ENCODE measurements around the gene TMEM59.

Gene TMEM59

GRCh38 chr1:53984726-53985125 lies 68.3 kb downstream of the TMEM59 start:
- no peak overlapping the region for H3K27ac ChIP-seq (ENCODE audit: low read length)
- H3K4me2 ChIP-seq (ENCODE audit: insufficient read depth, low read length) = no peak overlapping the region
- no peaks in the 10 kb centered on the region for H3K79me2 ChIP-seq (ENCODE audit: insufficient read depth, low read length)
- no peaks in the 10 kb centered on the region for H3K36me3 ChIP-seq (ENCODE audit: insufficient read depth, low read length)
- no peaks in the 10 kb centered on the region for H4K20me1 ChIP-seq (ENCODE audit: insufficient read depth, low read length)
- no peaks in the 10 kb centered on the region for H3K4me1 ChIP-seq (ENCODE audit: insufficient read depth, low read length)
- no peak overlapping the region for H3K9ac ChIP-seq (ENCODE audit: low read depth, low read length)
- no peaks in the 10 kb centered on the region for H3K27me3 ChIP-seq (ENCODE audit: insufficient read depth, low read length, poor library complexity)
- H3K9me3 ChIP-seq (ENCODE audit: insufficient read depth, low read length, severe bottlenecking) = no peaks in the 10 kb centered on the region
- H2AFZ ChIP-seq (ENCODE audit: low read depth, low read length) = no peak overlapping the region
- no peak for TF ChIP-seq EZH2 (IDR thresholded peaks at IDR 0.05; ENCODE audit: borderline replicate concordance, low read depth, low read length, severe bottlenecking)
- TF ChIP-seq CTCF (IDR thresholded peaks at IDR 0.05; ENCODE audit: borderline replicate concordance, extremely low read depth, low read length, poor library complexity, severe bottlenecking) = no peak
- ATAC-seq (ENCODE audit: insufficient read depth, low read depth) = no peak
- DNase-seq = no peak
- H3K4me3 ChIP-seq (ENCODE audit: low read depth in 1 of 2, low read length in 2 of 2) = no peak overlapping the region

- H3K27ac ChIP-seq (ENCODE audit: low read length) = no peak overlapping the region
Measured at GRCh38 chr1:53982763-53983104, 70.3 kb downstream of the TMEM59 start.

GRCh38 chr1:53982034-53982762 lies 70.8 kb downstream of the TMEM59 start:
- Histone ChIP-seq H3K79me2 (ENCODE audit: insufficient read depth, low read length) (no peaks in the 10 kb centered on the region), H3K4me1 (ENCODE audit: insufficient read depth, low read length) (no peaks in the 10 kb centered on the region), H3K4me3 (ENCODE audit: low read depth in 1 of 2, low read length in 2 of 2) (no peak overlapping the region), H2AFZ (ENCODE audit: low read depth, low read length) (no peak overlapping the region), H3K9ac (ENCODE audit: low read depth, low read length) (no peak overlapping the region), H3K9me3 (ENCODE audit: insufficient read depth, low read length, severe bottlenecking) (no peaks in the 10 kb centered on the region), H4K20me1 (ENCODE audit: insufficient read depth, low read length) (no peaks in the 10 kb centered on the region), H3K4me2 (ENCODE audit: insufficient read depth, low read length) (no peak overlapping the region), H3K36me3 (ENCODE audit: insufficient read depth, low read length) (no peaks in the 10 kb centered on the region), H3K27ac (ENCODE audit: low read length) (no peak overlapping the region), H3K27me3 (ENCODE audit: insufficient read depth, low read length, poor library complexity) (no peaks in the 10 kb centered on the region)
- TF ChIP-seq EZH2 (IDR thresholded peaks at IDR 0.05; ENCODE audit: borderline replicate concordance, low read depth, low read length, severe bottlenecking) (no peak), CTCF (IDR thresholded peaks at IDR 0.05; ENCODE audit: borderline replicate concordance, extremely low read depth, low read length, poor library complexity, severe bottlenecking) (no peak)
- ATAC-seq (ENCODE audit: insufficient read depth, low read depth) = no peak
- DNase-seq = no peak

More at GRCh38 chr1:53982763-53983104, 70.3 kb downstream of the TMEM59 start:
- no peaks in the 10 kb centered on the region for H4K20me1 ChIP-seq (ENCODE audit: insufficient read depth, low read length)
- H3K4me1 ChIP-seq (ENCODE audit: insufficient read depth, low read length) = no peaks in the 10 kb centered on the region
- no peak overlapping the region for H3K4me3 ChIP-seq (ENCODE audit: low read depth in 1 of 2, low read length in 2 of 2)
- no peak overlapping the region for H3K4me2 ChIP-seq (ENCODE audit: insufficient read depth, low read length)
- no peaks in the 10 kb centered on the region for H3K9me3 ChIP-seq (ENCODE audit: insufficient read depth, low read length, severe bottlenecking)
- H3K79me2 ChIP-seq (ENCODE audit: insufficient read depth, low read length) = no peaks in the 10 kb centered on the region
- no peaks in the 10 kb centered on the region for H3K36me3 ChIP-seq (ENCODE audit: insufficient read depth, low read length)
- no peak for TF ChIP-seq EZH2 (IDR thresholded peaks at IDR 0.05; ENCODE audit: borderline replicate concordance, low read depth, low read length, severe bottlenecking)
- TF ChIP-seq CTCF (IDR thresholded peaks at IDR 0.05; ENCODE audit: borderline replicate concordance, extremely low read depth, low read length, poor library complexity, severe bottlenecking) = no peak
- H3K27me3 ChIP-seq (ENCODE audit: insufficient read depth, low read length, poor library complexity) = no peaks in the 10 kb centered on the region
- ATAC-seq (ENCODE audit: insufficient read depth, low read depth) (no peak), DNase-seq (no peak)
- H2AFZ ChIP-seq (ENCODE audit: low read depth, low read length) = no peak overlapping the region
- no peak overlapping the region for H3K9ac ChIP-seq (ENCODE audit: low read depth, low read length)
